Esophagus muscularis mucosa (tissue), 4 donors: ENCODE results near the gene TAS2R16. TPM values are rescaled to one million over a fixed set of nuclear protein-coding genes. Genes with fewer than 3 reads are reported as not detected.

Experiments used
- DNase-seq: peaks from one replicate; pipeline ENCODE4 v3.0.0-alpha.2; 2017; ENCODE audit errors: extremely low spot score
- H3K27ac ChIP-seq, 4 donors: fragments of 200-600 bp; sonication (generic); replicated peaks in 1 of 4; 1 replicate in 3 of 4; 2 replicates in 1 of 4; pipeline ENCODE4 v1.5.1; 2016 to 2019; ENCODE audit warnings: mild to moderate bottlenecking in 1 of 4
- H3K27me3 ChIP-seq, 4 donors: fragments of 200-600 bp; sonication (generic); one replicate each; pipeline versions ENCODE4 v1.5.1 to v1.6.0; 2016 to 2019
- H3K36me3 ChIP-seq, 4 donors: fragments of 200-600 bp; sonication (generic); one replicate each; pipeline ENCODE4 v1.5.1; 2016 to 2019
- H3K4me1 ChIP-seq, 4 donors: fragments of 200-600 bp; sonication (generic); one replicate each; pipeline ENCODE4 v1.5.1; 2016 to 2019
- H3K4me3 ChIP-seq, 4 donors: fragments of 200-600 bp; sonication (generic); 1 replicate in 2 of 4; 2 replicates in 2 of 4; pipeline ENCODE4 v1.5.1; 2016 to 2019; ENCODE audit warnings: mild to moderate bottlenecking in 4 of 4, moderate library complexity in 1 of 4
- H3K9me3 ChIP-seq, 4 donors: fragments of 200-600 bp; sonication (generic); 1 replicate in 3 of 4; 2 replicates in 1 of 4; pipeline ENCODE4 v1.5.1; 2016 to 2019
- CTCF ChIP-seq, 3 experiments: fragments of 200-600 bp in 2 of 3; fragments of 450-650 bp in 1 of 3; sonication (generic) in 2 of 3; IDR thresholded peaks; one replicate each; pipeline ENCODE4 v1.5.1; 2017 to 2019; ENCODE audit warnings: antibody characterized with exemption in 3 of 3, mild to moderate bottlenecking in 2 of 3, moderate library complexity in 1 of 3
- EP300 ChIP-seq: sonication (generic); formaldehyde crosslinking; IDR thresholded peaks from one replicate; pipeline ENCODE4 v1.6.1; 2017; ENCODE audit warnings: antibody characterized with exemption
- POLR2A ChIP-seq: fragments of 450-650 bp; IDR thresholded peaks from one replicate; pipeline ENCODE4 v1.6.1; 2017; ENCODE audit warnings: antibody characterized with exemption, moderate library complexity, mild to moderate bottlenecking, low read depth
- POLR2AphosphoS5 ChIP-seq, 2 donors: sonication (generic); formaldehyde crosslinking; IDR thresholded peaks; one replicate each; pipeline ENCODE4 v1.6.1; 2017; ENCODE audit warnings: antibody characterized with exemption in 2 of 2
- WGBS: methylation state at CpG from one replicate; pipeline ENCODE4 v1.1.5; 2018; 5-methylcytosine and 5-hydroxymethylcytosine counted together
- intact Hi-C: fragments of 100-400 bp; cut with DNase I; formaldehyde crosslinking; loops from one replicate; pipeline ENCODE4 v1.15.1; 2023
- total RNA-seq, 4 donors: library from RNA; depleted of rRNA; stranded (reverse); fragments of >200 nt; gene quantifications; one replicate each; pipeline versions ENCODE4 v1.1.0 to v1.2.1, GENCODE V29; 2016

Gene TAS2R16
- total RNA-seq, 4 donors from 2014 or later, result not detected

- Histone ChIP-seq H3K4me3 (no peak overlapping the region), H3K27me3 (no peaks in the 10 kb centered on the region), H3K27ac (no peak overlapping the region), H3K4me1 (no peaks in the 10 kb centered on the region), H3K9me3 (no peaks in the 10 kb centered on the region), H3K36me3 (no peaks in the 10 kb centered on the region)
- TF ChIP-seq POLR2A (no peak), CTCF (IDR thresholded peaks at IDR 0.05) (no peak), EP300 (no peak), POLR2AphosphoS5 (IDR thresholded peaks at IDR 0.05) (no peak)
- no peak for DNase-seq
- 56% methylated on average over 1 of the region's 1 CpG for WGBS
- intact Hi-C loops, result no loop called here
Measured at GRCh38 chr7:122949186-122949585, 46.3 kb downstream of the TAS2R16 start.

Other genes starting within 250 kb of the TAS2R16 start
- gene CADPS2, start 109.2 kb downstream of the TAS2R16 start, total RNA-seq, result 100 to 1,000 TPM in 3 of 4 donors, 10 to 100 TPM in 1; 27.3 to 154 (median 114) TPM
- gene SLC13A1, start 204.3 kb upstream of the TAS2R16 start, total RNA-seq, result under 1 TPM in 1 of 4 donors, not detected in 3; 0.11 TPM